Fibroblast of villous mesenchyme (primary cell): ENCODE data around the gene LYRM4. TPM values are rescaled to one million over a fixed set of nuclear protein-coding genes. Genes with fewer than 3 reads are reported as not detected.

ENCODE experiments used
- DNase-seq: peaks from one replicate; pipeline ENCODE4 v3.0.0-alpha.2; 2010; ENCODE audit warnings: low read depth
- H3K4me3 ChIP-seq: 2 replicates; pipeline ENCODE4 v1.5.1; 2011; ENCODE audit warnings: low read depth, mild to moderate bottlenecking, low read length
- CTCF ChIP-seq: IDR thresholded peaks from 2 replicates; pipeline ENCODE4 v1.5.1; 2012; ENCODE audit warnings: low read depth, mild to moderate bottlenecking, low read length; ENCODE audit not compliant: insufficient read depth
- total RNA-seq: library from RNA; depleted of rRNA; stranded (reverse); fragments of >200 nt; gene quantifications from 2 replicates; pipeline ENCODE4 v1.2.3, GENCODE V29; 2012

The LYRM4 gene
- total RNA-seq, 1 donor, result 13.4 TPM

DNA sequence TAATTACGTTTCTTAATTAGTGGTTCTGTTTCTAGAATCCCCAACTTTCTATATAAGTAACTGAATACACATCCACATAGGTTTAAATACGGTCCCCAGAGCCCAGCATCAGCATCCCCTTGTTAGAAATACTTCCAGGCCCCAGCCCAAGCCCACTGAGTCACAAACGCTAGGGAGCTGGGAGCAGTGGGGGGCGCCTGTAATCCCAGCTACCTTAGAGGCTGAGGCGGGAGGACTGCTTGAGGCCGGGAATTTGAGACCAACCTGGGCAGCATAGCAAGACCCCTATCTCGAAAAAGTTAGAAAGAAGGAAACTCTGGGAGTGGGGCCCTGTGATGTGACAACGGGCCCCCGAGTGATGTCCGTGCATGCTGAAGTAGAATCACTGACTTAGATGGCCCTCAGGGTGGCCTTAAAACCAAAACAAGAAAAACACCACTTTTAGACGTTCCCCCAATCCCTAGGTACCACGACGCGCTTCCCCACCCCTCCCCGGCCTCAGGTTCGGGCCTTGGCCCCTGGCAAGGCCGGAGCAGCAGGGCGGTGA is 176.9 kb downstream of the LYRM4 start:
- H3K4me3 ChIP-seq, result peak overlapping the region; percentile 15
- DNase-seq, result no peak
- no peak for TF ChIP-seq CTCF

DNA sequence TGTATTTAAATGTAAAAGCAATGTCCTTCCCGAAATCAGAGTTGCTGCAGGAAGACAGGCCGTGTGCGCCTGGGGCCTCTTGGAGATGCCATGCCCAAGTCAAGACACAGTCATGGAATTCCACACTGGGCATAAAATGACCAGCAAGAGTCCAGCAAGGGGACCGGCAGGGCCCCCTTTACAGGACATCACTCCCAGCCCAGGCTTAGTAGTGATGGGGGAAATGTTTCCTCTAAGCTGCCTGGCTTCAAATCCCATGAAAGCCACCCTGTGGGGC is 177.5 kb downstream of the LYRM4 start:
- DNase-seq, result no peak

GRCh38 chr6:5082487-5083306 is 178.1 kb downstream of the LYRM4 start:
- peak; percentile 61 for DNase-seq
- no peak for TF ChIP-seq CTCF
- no peak overlapping the region for H3K4me3 ChIP-seq

More for the DNA sequence above, 177.5 kb downstream of the LYRM4 start:
- no peak overlapping the region for H3K4me3 ChIP-seq
- no peak for TF ChIP-seq CTCF

DNA sequence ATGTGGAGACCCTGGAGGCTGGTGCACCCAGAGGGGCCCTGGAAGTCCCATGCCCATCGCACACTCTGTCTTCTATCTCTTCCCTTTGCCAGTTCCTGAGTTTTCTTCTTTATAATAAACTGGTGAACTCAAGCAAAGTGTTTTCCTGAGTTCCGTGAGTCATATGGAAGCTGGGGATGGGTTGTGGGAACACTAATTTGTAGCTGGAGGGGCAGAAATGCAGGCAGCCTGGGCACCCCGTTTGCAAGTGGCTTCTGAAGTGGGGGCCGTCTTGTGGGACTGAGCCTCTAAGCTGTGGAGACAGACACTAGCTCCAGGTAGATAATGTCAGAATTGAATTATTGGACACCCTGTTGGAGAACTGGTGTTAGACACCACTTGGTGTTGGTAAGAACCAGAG is 178.8 kb downstream of the LYRM4 start:
- TF ChIP-seq CTCF, result no peak
- no peak overlapping the region for H3K4me3 ChIP-seq
- no peak for DNase-seq

GRCh38 chr6:5081182-5081581 is 179.6 kb downstream of the LYRM4 start:
- no peak for TF ChIP-seq CTCF
- no peak overlapping the region for H3K4me3 ChIP-seq
- DNase-seq, result no peak

DNA sequence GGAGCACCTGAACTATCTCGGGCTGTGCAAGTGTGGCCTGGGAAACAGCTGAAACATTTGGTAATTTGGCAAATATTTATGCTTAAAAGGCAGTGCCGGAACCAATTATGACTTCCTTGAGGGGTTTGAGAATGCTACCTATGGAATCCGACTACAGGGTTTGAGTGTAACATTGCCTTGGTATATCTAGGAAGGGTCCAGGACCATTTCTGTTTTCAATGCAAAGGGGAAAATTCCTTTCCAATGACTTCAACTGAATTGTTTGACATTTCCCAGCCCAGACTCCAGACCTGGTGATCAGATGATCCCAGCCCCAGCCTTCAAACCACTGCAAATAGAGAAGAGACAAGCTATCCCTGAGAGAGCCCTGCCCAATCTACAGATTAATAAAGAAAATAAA is 180.2 kb downstream of the LYRM4 start:
- TF ChIP-seq CTCF, result no peak
- no peak overlapping the region for H3K4me3 ChIP-seq

DNA sequence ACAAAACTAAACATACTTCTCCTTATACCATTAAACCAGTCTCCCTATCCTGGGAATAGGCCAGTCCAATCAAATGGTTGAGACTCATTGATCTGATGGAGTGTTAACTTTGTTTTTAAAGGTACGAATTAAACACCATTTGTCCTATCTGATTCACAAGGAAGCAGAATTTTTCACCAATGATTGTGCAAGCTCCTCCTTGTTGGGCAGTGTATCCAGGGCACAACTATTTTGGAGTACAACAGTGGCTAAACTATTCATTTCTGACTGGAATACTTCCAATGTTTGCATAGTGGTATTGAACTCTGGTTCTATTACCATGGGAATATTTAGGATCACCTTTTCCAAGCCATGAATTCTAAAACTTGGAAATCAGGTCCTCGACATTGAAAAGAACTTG is 181.1 kb downstream of the LYRM4 start:
- DNase-seq, result no peak
- TF ChIP-seq CTCF, result no peak
- H3K4me3 ChIP-seq, result no peak overlapping the region

More for the DNA sequence above, 180.2 kb downstream of the LYRM4 start:
- no peak for DNase-seq
